ENCODE results near the gene TMEM179B.
"Not testable (repeated sequence)": the region's sequence is repeated elsewhere in the genome, so short reads cannot be mapped to it uniquely, and the experiment has no call there.

TMEM179B gene

DNA sequence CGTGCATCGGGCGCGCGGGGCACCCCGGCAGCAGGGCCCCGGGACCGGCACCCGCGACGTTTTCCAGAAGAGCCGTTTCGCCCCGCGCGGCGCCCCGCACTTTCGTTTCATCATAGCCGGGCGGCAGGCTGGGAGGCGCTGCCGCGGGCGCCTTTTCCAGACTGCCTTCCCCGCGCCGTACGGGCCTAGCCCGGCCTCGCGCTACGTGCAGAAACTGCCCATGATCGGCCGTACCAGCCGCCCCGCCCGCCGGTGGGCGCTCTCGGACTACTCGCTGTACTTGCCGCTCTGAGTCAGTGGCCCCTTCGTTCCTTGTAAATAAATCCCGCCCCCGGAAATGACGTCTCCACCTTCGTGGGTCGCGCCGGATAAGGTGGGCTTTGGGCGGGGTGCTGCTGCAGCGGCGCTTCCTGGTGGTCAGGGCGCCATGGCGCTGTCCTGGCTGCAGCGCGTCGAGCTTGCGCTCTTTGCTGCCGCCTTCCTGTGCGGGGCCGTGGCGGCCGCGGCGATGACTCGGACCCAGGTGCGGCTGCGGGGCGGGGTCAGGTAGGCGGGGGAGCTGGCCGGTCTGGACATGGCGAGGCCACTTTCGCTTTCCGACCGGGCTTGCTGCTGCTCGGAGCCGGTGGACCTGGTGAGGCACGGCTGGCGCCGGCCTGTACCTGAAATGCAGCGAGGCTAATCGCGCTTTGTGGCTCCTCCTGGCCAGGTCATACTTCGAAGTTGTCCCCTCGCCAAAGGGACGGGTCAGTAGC is at the start of gene TMEM179B:
TSS of gene TMEM179B (plus strand) at position 398 of the 755 bp plus-strand sequence. CDS start at position 428, 30 bp downstream.
- peak; percentile 97 to 98 for DNase-seq

DNA sequence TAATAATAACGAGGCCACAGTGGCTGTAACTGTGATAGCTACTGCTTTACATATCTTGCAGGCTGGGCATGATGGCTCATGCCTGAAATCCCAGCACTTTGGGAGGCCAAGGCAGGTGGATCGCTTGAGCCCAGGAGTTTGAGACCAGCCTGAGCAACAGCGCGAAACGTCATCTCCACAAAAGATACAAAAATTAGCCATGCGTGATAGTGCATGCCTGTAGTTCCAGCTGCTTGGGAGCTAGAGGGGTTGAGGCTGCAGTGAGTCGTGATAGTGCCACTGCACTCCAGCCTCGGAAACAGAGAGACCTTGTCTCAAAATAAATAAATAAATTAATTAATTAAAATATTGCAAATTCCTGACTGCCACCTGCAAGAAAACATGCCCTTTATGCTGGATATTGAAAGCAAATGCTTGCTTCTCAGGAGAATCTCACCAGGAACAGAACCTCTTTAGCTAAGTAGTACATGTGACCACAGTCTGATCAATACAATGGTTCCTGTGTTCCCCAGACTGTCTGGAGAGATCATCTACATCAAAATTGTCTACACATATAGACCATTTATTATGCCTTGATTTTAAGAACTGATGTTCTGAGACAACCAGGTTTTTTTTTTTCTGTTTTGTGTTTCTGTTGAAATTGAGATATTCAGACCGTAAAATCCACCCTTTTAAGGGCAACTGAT is 39.6 kb upstream of the TMEM179B start:
- DNase-seq = no peak

GRCh38 chr11:62749931-62750330 is 37.3 kb upstream of the TMEM179B start:
- not testable (repeated sequence) for DNase-seq

DNA sequence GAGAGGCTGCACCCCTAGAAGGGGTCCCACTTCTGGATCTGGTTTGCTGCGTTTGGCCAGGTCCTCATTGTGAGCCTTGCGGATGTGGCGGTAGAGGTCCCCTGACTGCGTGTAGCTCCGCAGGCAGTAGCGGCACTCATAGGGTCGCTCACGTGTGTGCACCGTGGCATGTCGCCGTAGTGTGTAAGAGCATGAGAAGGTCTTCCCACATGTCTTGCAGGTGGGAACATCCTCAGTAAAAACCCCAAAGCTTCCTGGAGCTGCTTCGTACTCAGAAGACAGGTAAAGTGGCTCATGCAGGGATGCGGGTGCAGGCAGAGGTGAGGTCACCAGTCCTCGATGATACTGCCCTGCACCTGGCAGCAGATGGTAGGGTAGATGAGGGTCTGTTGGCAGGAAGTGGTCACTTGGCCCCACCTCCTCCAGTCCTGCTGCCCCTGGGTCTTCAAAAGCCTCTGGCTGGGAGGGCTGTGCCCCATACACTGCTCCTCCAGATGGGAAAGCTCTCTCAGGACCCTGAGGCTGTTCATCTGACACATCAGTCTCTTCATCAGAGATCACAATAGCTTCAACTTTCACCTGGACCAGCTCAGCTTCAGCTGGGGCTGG is 34.9 kb upstream of the TMEM179B start:
- DNase-seq = no peak

GRCh38 chr11:62752994-62753735 is 34.0 kb upstream of the TMEM179B start:
- no peak for DNase-seq

DNA sequence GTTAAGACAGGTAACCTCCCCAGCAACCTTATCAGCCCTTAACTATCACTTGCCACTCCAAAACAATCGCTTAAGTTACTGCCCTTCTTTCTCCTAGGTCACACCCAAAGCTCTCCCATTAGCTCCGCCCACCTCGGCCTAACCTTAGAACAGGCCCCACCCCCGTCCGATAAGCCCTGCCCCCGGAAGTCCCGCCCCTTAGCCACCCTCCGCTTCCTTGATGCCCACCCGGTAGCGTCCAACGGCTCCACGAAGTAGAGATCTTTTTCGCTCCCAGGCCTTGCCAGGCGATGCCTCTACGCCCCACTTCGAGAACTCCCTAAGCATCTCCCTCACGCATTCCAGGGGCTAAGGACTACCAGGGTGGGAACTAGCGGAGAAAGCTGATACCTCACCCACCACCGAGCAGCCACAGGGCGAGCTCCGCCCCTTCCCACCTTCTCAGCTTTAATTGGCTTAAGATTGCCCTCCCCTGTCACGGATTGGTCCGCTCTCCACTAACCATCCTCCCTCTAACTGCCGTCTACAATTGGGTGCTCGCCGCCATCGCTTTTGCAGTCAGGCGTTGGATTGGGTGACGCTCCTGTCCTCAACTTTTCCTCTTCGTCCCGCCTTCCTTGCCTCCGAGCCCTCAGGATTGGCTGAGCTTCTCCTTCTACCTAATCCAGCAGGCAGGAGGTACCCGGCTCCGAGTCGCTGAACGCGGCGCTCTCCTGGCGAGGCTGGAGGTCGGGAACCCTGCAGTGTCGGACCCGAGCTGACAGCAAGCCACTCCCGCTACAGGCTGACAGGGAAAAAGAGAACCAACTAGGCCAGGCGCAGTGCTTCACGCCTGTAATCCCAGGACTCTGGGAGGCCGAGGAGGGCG is 33.2 kb upstream of the TMEM179B start, which contains the start of gene ZBTB3:
TSS of gene ZBTB3 (minus strand) at position 425 of the 868 bp plus-strand sequence. CDS start 496 bp downstream, outside the sequence.
- DNase-seq = peak; percentile 99

- DNase-seq = no peak
These were observed 32.1 kb upstream of the TMEM179B start for GRCh38 chr11:62755086-62755615.

GRCh38 chr11:62757846-62758788 is 29.1 kb upstream of the TMEM179B start:
- no peak for DNase-seq

GRCh38 chr11:62760867-62761227 is 26.4 kb upstream of the TMEM179B start:
- not testable (repeated sequence) for DNase-seq

- no peak for DNase-seq
These were observed 16.4 kb upstream of the TMEM179B start for GRCh38 chr11:62770778-62771143.

DNA sequence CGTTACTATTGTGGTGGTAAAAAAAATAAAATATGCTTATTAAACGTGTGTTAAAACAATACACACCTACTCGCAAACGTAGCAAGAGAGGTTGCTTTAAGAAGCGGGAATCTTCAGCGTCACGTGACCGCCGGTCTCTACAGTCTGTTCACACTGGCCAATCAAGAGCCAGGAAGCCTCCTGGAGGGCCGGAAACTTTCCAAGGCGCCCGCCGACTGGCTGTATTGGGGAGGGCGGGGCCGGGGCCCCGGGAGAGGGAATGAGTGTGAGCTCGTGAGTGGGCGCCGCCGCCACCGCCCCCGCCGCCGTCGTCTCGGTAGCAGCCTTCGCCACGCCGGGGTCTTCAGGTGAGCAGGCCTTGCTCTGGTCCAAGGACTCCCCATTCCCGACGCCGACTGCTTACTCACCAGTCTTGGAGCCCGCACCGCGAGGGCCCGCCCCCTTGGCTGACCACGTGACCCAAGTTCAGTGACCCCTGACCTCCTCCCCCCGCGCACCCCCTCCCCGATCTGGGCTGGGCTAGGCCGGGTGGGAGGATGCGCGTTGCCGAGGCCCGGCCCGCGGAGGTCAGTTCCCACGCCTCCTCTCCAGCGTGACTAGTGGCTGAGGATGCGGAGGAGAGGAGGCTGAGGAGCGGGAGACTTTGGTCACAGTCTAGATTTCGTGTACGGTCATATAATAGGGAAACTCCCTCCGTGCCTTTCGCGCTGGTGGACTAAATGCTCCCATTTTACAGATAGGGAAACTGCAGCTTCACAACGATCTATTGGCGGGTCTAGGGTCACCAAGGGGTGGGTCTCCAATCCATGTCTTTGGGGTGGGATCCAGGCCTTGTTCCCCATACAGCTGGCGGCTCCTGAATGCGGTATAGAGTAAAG is 15.8 kb upstream of the TMEM179B start, which contains the start of gene TAF6L:
TSS of gene TAF6L (plus strand) at position 253 of the 878 bp plus-strand sequence. CDS start 4,388 bp downstream, outside the sequence.
- peak; percentile 91 to 92 for DNase-seq

- no peak for DNase-seq
These were observed 12.8 kb upstream of the TMEM179B start for GRCh38 chr11:62774407-62774806.

GRCh38 chr11:62775646-62776045 is 11.6 kb upstream of the TMEM179B start:
- DNase-seq = no peak

DNA sequence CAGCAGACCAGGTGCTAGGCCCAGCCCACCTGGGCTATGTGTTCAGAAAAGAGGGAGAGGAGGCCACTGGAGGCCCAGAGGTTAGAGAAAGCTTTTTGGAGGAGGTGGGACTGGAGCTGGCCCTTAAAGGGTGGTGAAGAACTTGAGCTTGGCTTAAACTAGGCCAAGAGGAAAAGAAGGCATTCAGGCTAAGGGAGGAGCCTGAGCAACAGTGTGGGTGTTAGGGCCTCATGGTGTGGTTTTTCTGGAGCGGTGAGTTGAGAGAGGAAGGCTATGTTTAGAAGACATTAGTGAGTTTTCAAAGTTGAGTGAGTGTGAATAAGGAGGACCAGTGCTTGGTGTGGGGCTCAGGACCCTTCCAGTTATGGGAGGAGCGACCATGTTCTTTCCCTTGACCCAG is 9.8 kb upstream of the TMEM179B start:
- no peak for DNase-seq

- no peak for DNase-seq
These were observed 8.8 kb upstream of the TMEM179B start for GRCh38 chr11:62778441-62778840.

GRCh38 chr11:62782753-62783152 is 4.4 kb upstream of the TMEM179B start:
- no peak for DNase-seq

DNA sequence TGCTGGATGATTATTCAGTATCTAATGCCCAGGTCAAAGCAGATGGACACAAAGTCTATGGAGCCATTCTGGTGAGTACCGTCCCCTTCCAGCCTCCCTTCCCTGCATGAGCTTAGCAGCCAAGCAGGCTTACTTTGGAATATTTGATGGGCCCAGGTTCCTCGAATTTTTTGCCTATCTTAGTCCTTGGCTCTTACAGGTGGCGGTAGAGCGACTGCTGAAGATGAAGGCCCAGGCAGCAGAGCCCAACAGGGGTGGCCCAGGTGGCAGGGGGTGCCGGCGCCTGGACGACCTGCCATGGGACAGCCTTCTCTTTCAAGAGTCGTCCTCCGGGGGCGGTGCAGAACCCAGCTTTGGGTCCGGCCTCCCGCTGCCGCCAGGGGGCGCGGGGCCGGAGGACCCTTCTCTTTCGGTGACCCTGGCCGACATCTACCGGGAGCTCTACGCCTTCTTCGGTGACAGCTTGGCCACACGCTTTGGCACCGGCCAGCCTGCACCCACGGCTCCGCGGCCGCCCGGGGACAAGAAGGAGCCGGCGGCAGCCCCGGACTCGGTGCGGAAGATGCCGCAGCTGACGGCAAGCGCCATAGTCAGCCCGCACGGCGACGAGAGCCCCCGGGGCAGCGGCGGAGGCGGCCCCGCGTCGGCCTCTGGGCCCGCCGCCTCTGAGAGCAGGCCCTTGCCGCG is 741 bp upstream of the TMEM179B start:
- DNase-seq = peak; percentile 88 to 89

GRCh38 chr11:62788991-62789390 is 1.8 kb downstream of the TMEM179B start:
- no peak for DNase-seq

GRCh38 chr11:62789576-62789975 is 2.4 kb downstream of the TMEM179B start:
- no peak for DNase-seq

Data from CD4-positive, alpha-beta T cell treated with Interleukin-1 beta for 1 hour (primary cell).